ENCODE results near the gene TMTC2. TPM values are rescaled to one million over a fixed set of nuclear protein-coding genes. Genes with fewer than 3 reads are reported as not detected.

Gene TMTC2
- polyA plus RNA-seq, 1 experiment, result 5.6 TPM

DNA sequence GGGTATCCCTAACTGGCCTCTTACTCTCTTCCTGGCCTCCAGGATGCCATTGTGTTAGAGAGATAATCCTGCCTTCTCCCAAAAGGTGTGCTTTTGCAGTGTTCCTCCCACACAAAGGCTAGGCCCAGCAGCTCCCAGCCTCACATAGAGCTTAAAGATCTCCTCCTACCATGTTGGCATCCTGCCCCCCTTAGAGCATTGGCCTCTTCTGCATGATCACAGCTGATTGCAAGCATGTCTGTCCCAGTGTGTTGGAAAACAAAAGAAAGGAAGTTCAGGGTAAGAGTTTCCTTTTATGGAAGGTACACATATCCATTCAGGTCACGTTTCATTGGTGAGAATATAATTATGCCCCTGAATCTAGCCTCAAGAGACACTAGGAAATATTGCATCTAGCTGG is 405.4 kb downstream of the TMTC2 start:
- Histone ChIP-seq H3K4me3 (ENCODE audit: low read depth, low read length) (no peak overlapping the region), H3K27me3 (ENCODE audit: control insufficient read depth, insufficient read depth, low read length) (no peaks in the 10 kb centered on the region), H3K36me3 (ENCODE audit: control insufficient read depth, insufficient read depth, low read length) (no peaks in the 10 kb centered on the region)
- ChIA-PET POLR2A (no interaction called here), CTCF (no interaction called here)
- TF ChIP-seq, protein P1, sequence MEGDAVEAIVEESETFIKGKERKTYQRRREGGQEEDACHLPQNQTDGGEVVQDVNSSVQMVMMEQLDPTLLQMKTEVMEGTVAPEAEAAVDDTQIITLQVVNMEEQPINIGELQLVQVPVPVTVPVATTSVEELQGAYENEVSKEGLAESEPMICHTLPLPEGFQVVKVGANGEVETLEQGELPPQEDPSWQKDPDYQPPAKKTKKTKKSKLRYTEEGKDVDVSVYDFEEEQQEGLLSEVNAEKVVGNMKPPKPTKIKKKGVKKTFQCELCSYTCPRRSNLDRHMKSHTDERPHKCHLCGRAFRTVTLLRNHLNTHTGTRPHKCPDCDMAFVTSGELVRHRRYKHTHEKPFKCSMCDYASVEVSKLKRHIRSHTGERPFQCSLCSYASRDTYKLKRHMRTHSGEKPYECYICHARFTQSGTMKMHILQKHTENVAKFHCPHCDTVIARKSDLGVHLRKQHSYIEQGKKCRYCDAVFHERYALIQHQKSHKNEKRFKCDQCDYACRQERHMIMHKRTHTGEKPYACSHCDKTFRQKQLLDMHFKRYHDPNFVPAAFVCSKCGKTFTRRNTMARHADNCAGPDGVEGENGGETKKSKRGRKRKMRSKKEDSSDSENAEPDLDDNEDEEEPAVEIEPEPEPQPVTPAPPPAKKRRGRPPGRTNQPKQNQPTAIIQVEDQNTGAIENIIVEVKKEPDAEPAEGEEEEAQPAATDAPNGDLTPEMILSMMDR (IDR thresholded peaks at IDR 0.05; ENCODE audit: insufficient read depth, low read depth, low read length), result no peak
- DNase-seq (ENCODE audit: low read depth), result no peak

DNA sequence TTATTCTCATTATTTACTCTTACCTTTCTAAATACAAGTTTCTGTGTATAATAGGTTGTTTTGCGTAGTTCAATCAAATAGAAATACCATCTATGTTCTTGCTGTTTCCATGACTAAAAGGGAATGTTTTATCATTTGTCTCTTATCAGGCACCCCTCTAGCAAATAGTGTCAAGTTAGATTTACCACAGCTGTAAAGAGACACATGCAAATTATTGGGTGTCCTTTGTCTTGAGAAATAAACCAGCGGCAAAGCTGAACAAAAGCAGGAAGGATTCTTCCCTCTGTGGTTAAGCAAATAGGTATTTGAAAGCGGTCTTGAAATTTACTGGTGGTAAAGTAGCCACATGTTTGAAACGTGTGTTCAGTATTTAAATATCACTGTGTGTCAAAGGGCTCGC is 405.9 kb downstream of the TMTC2 start:
- ChIA-PET CTCF (no interaction called here), POLR2A (no interaction called here)
- TF ChIP-seq, protein P1 (IDR thresholded peaks at IDR 0.05; ENCODE audit: insufficient read depth, low read depth, low read length), result no peak
- no peak overlapping the region for H3K4me3 ChIP-seq (ENCODE audit: low read depth, low read length)
- no peaks in the 10 kb centered on the region for H3K36me3 ChIP-seq (ENCODE audit: control insufficient read depth, insufficient read depth, low read length)
- H3K27me3 ChIP-seq (ENCODE audit: control insufficient read depth, insufficient read depth, low read length), result no peaks in the 10 kb centered on the region
- DNase-seq (ENCODE audit: low read depth), result no peak

DNA sequence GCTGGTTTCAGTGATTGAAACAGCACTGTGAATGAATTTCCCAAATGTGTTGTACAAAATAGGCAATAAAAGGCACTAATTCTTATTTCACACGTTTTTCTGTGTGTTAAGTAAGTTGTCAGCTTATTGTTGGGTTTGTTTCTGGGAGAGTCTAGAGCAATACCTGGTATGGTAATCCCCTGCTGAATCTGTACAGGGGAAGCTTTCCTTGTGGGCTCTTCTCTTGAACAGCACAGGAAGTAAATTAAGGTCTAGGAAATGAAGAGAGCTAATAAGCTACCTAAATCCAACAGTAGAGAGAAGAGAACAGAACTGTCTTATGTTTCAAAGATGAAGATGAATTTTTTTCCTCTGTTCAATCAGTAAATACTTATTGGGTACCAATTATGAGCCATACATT is 406.7 kb downstream of the TMTC2 start:
- no peak for DNase-seq (ENCODE audit: low read depth)
- H3K4me3 ChIP-seq (ENCODE audit: low read depth, low read length), result no peak overlapping the region
- no peaks in the 10 kb centered on the region for H3K36me3 ChIP-seq (ENCODE audit: control insufficient read depth, insufficient read depth, low read length)
- ChIA-PET POLR2A (no interaction called here), CTCF (no interaction called here)
- H3K27me3 ChIP-seq (ENCODE audit: control insufficient read depth, insufficient read depth, low read length), result no peaks in the 10 kb centered on the region
- TF ChIP-seq, protein P1 (IDR thresholded peaks at IDR 0.05; ENCODE audit: insufficient read depth, low read depth, low read length), result no peak

DNA sequence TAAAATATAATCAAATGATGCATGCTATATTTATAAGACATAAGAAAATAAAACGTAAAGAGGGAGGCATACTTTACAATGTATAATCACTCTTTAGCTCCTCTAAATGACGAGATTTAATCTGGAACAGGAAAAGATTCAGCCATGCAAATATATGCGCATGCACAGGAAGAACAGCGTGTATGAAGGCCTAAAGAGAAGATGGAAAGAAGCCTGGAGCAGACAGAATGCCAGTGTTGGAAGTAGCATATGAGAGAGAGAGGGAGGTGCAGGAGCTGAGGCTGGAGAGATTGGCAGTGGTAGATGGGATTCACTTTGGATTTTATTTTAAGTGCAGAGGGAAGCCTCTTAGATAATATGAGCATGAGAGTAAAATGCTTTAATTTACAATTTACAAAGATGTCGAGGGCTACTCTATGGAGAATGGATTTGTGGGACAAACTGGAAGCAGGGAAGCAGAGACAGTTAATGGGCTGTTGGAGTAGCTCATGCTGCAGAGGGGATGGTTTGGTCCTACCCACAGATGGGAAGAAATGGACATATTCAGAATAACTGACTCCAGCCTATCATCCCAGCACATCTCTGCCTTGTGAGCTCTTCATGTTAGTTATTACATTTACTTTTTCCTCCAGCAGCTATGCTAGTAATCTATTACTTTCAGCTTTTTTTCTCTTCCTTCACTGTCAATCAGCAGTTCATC is 411.1 kb downstream of the TMTC2 start:
- ChIA-PET POLR2A (no interaction called here), CTCF (no interaction called here)

DNA sequence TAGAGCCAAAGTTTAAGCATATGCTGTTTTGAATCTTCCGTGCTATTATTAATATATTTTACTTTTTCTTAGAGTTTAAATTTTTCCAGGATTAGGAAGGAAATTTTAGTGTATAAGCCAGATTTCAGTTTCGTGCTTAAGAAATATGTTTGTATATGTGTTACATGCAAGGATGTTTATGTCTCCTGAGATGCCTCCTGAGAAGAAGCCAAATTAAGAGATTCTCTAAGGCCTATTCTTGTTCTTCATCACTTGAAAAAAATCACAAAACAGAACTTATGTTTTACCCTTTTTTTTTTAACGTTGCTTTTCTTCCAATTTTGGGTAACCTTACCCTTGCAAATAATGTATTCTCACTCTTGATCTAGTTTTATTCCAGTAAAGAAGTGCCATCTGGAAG is 412.7 kb downstream of the TMTC2 start:
- Histone ChIP-seq H3K36me3 (ENCODE audit: control insufficient read depth, insufficient read depth, low read length) (no peaks in the 10 kb centered on the region), H3K4me3 (ENCODE audit: low read depth, low read length) (no peak overlapping the region), H3K27me3 (ENCODE audit: control insufficient read depth, insufficient read depth, low read length) (no peaks in the 10 kb centered on the region)
- no peak for DNase-seq (ENCODE audit: low read depth)
- ChIA-PET POLR2A (no interaction called here), CTCF (no interaction called here)
- TF ChIP-seq, protein P1 (IDR thresholded peaks at IDR 0.05; ENCODE audit: insufficient read depth, low read depth, low read length), result no peak

More for the DNA sequence above, 411.1 kb downstream of the TMTC2 start:
- no peaks in the 10 kb centered on the region for H3K36me3 ChIP-seq (ENCODE audit: control insufficient read depth, insufficient read depth, low read length)
- TF ChIP-seq, protein P1 (IDR thresholded peaks at IDR 0.05; ENCODE audit: insufficient read depth, low read depth, low read length), result no peak
- DNase-seq (ENCODE audit: low read depth), result no peak
- H3K4me3 ChIP-seq (ENCODE audit: low read depth, low read length), result no peak overlapping the region
- no peaks in the 10 kb centered on the region for H3K27me3 ChIP-seq (ENCODE audit: control insufficient read depth, insufficient read depth, low read length)

All from BJ (cell line).